OCI-LY7 (cell line): ENCODE measurements around the gene MACC1. TPM values are rescaled to one million over a fixed set of nuclear protein-coding genes. Genes with fewer than 3 reads are reported as not detected.

Experiments used
- BruUV-seq: library from RNA; stranded (reverse); fragments of 400-500 nt; replicated peaks from 2 replicates; lab custom pipeline; 2021; lab: Mats Ljungman, UMichigan
- CTCF ChIA-PET: fragments of 300-600 bp; sonication (Branson Sonifier 250); formaldehyde crosslinking; loops from one replicate; lab custom pipeline; 2022; ENCODE audit warnings: antibody characterized with exemption; ENCODE audit not compliant: unreplicated experiment; lab: Charles Lee
- POLR2A ChIA-PET: fragments of 300-600 bp; sonication (Branson Sonifier 250); formaldehyde crosslinking; loops from one replicate; lab custom pipeline; 2022; ENCODE audit warnings: antibody characterized with exemption; lab: Charles Lee
- DNase-seq: peaks from one replicate; pipeline ENCODE4 v3.0.0-alpha.2; 2015; ENCODE audit warnings: low spot score
- H2AFZ ChIP-seq: fragments of 200-600 bp; sonication (generic), shearing (Covaris generic); 2 replicates; pipeline ENCODE4 v1.6.1; 2014; ENCODE audit warnings: mild to moderate bottlenecking, antibody characterized with exemption, low read length, moderate library complexity
- H3K27ac ChIP-seq: fragments of 200-600 bp; sonication (generic); 2 replicates; pipeline ENCODE4 v1.5.1; 2014; ENCODE audit warnings: mixed run types, low read depth, mild to moderate bottlenecking, moderate library complexity, low read length, inconsistent platforms; ENCODE audit not compliant: poor library complexity, severe bottlenecking
- H3K36me3 ChIP-seq: fragments of 200-600 bp; sonication (generic); 2 replicates; pipeline ENCODE4 v1.6.1; 2014; ENCODE audit warnings: mild to moderate bottlenecking, antibody characterized with exemption, low read length, moderate library complexity, mixed read lengths; ENCODE audit not compliant: insufficient read depth
- H3K4me1 ChIP-seq: fragments of 200-600 bp; sonication (generic); 2 replicates; pipeline ENCODE4 v1.5.1; 2014; ENCODE audit warnings: mild to moderate bottlenecking, low read length; ENCODE audit not compliant: insufficient read depth, poor library complexity, severe bottlenecking
- H3K4me2 ChIP-seq: fragments of 200-600 bp; sonication (generic); 2 replicates; pipeline ENCODE4 v1.6.1; 2014; ENCODE audit warnings: mild to moderate bottlenecking, low read length
- H3K4me3 ChIP-seq: fragments of 200-600 bp; sonication (generic); 2 replicates; pipeline ENCODE4 v1.5.1; 2014; ENCODE audit warnings: mild to moderate bottlenecking, low read depth, low read length; ENCODE audit not compliant: poor library complexity, severe bottlenecking
- H3K79me2 ChIP-seq: fragments of 200-600 bp; sonication (generic); 2 replicates; pipeline ENCODE4 v1.6.1; 2016; ENCODE audit warnings: low read depth, mild to moderate bottlenecking, low read length, moderate library complexity, mixed read lengths; ENCODE audit not compliant: insufficient read depth
- H3K9me2 ChIP-seq: fragments of 200-600 bp; sonication (generic); 2 replicates; pipeline ENCODE4 v1.6.1; 2016; ENCODE audit warnings: mild to moderate bottlenecking, low read length, mixed read lengths; ENCODE audit not compliant: insufficient read depth
- H3K9me3 ChIP-seq: fragments of 200-600 bp; sonication (generic); 2 replicates; pipeline ENCODE4 v1.6.1; 2014; ENCODE audit warnings: mild to moderate bottlenecking, mixed run types, low read length, mixed read lengths
- H4K20me1 ChIP-seq: fragments of 200-600 bp; sonication (generic); 2 replicates; pipeline ENCODE4 v1.6.1; 2014; ENCODE audit warnings: mild to moderate bottlenecking, antibody characterized with exemption, low read length, moderate library complexity, mixed read lengths; ENCODE audit not compliant: insufficient read depth
- EZH2phosphoT487 ChIP-seq: fragments of 200-600 bp; sonication (generic); IDR thresholded peaks from 2 replicates; pipeline ENCODE4 v1.6.1; 2018; ENCODE audit warnings: low read depth, borderline replicate concordance, mild to moderate bottlenecking, mixed run types, antibody characterized with exemption, low read length, moderate library complexity, mixed read lengths
- intact Hi-C: fragments of 100-400 bp; cut with micrococcal nuclease; formaldehyde crosslinking; loops from one replicate; pipeline ENCODE4 v1.10.0; 2022; ENCODE audit not compliant: unreplicated experiment
- total RNA-seq, 2 experiments: library from RNA; depleted of rRNA in 1 of 2; stranded (reverse); fragments of >200 nt in 1 of 2; shearing (Covaris generic) in 1 of 2; gene quantifications; 2 replicates each; pipeline ENCODE4 v1.2.3, GENCODE V29; 2014 to 2022
- TF ChIP-seq, protein P1 (sequence below): fragments of 200-600 bp; sonication (generic); conservative IDR thresholded peaks from 2 replicates; pipeline ENCODE4 v1.5.1; 2014; ENCODE audit warnings: mild to moderate bottlenecking, antibody characterized with exemption, low read length, moderate library complexity, mixed read lengths

The MACC1 gene
- total RNA-seq, 2 experiments from 2014 or later = 5.0 to 11.1 TPM

DNA sequence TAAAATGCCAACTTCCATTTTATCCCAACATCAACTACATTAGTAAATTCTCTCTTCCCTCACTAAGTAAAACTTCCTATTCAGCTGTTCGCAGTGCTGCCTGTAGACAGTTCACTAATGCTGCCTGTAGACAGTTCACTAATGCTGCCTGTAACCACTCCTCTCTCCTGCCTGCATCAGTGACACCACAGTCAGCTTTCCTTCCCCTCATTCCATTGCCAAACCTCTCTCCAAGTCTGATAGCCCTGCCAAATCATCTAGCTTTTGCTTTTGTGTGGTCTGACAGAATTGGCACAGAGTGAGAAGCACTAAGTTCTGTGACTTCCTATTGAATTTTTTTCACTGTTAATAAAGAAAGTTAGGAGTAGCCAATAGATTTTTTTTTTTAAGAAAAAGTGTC lies 43.0 kb upstream of the MACC1 start:
- H3K9me2 ChIP-seq = no peaks in the 10 kb centered on the region
- H3K79me2 ChIP-seq = no peaks in the 10 kb centered on the region
- no peak for DNase-seq
- no TSS peak for BruUV-seq
- ChIA-PET CTCF (no interaction called here), POLR2A (interaction anchor here (0.8 kb wide), 1 partner anchor 14 kb away, joined by 4 read pairs; no protein-coding TSS in a partner anchor)
- H2AFZ ChIP-seq = no peak overlapping the region
- no peaks in the 10 kb centered on the region for H3K36me3 ChIP-seq
- no peak overlapping the region for H3K27ac ChIP-seq
- intact Hi-C loops = no loop called here
- no peak for TF ChIP-seq EZH2phosphoT487
- TF ChIP-seq, protein P1, sequence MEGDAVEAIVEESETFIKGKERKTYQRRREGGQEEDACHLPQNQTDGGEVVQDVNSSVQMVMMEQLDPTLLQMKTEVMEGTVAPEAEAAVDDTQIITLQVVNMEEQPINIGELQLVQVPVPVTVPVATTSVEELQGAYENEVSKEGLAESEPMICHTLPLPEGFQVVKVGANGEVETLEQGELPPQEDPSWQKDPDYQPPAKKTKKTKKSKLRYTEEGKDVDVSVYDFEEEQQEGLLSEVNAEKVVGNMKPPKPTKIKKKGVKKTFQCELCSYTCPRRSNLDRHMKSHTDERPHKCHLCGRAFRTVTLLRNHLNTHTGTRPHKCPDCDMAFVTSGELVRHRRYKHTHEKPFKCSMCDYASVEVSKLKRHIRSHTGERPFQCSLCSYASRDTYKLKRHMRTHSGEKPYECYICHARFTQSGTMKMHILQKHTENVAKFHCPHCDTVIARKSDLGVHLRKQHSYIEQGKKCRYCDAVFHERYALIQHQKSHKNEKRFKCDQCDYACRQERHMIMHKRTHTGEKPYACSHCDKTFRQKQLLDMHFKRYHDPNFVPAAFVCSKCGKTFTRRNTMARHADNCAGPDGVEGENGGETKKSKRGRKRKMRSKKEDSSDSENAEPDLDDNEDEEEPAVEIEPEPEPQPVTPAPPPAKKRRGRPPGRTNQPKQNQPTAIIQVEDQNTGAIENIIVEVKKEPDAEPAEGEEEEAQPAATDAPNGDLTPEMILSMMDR = no peak
- H3K4me3 ChIP-seq = no peak overlapping the region
- no peaks in the 10 kb centered on the region for H3K4me1 ChIP-seq
- no peaks in the 10 kb centered on the region for H4K20me1 ChIP-seq
- H3K9me3 ChIP-seq = no peaks in the 10 kb centered on the region
- H3K4me2 ChIP-seq = no peak overlapping the region

DNA sequence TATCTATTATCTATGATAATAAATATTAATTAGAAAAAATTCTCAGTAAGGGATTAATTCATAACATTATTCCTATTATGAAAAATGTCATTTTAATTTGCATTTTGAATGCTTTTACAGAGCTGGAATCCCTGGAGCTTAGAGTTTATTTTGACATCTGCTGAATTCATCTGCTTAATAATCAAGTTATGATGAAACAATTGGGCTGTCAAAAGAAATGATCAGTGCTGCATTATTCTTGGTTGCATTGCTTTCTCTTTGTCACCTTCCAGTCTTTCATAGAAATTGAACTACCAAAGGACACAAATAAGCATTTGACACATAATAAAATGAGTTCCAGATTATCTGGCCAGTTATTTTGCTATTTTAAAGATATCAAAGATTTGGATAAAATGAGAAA lies 40.0 kb upstream of the MACC1 start:
- BruUV-seq = no TSS peak
- H3K4me1 ChIP-seq = no peaks in the 10 kb centered on the region
- CTCF ChIA-PET = no interaction called here
- POLR2A ChIA-PET = interaction anchor here (0.5 to 1.4 kb wide), 3 partner anchors 10 to 206 kb away, joined by 3 to 7 read pairs (median 4); no protein-coding TSS in a partner anchor
- DNase-seq = no peak
- no peak overlapping the region for H3K4me2 ChIP-seq
- no peaks in the 10 kb centered on the region for H3K9me3 ChIP-seq
- no peak overlapping the region for H2AFZ ChIP-seq
- intact Hi-C loops = no loop called here
- H3K79me2 ChIP-seq = no peaks in the 10 kb centered on the region
- no peaks in the 10 kb centered on the region for H4K20me1 ChIP-seq
- H3K27ac ChIP-seq = no peak overlapping the region
- H3K36me3 ChIP-seq = no peaks in the 10 kb centered on the region
- TF ChIP-seq EZH2phosphoT487 = no peak
- TF ChIP-seq, protein P1 = no peak
- no peak overlapping the region for H3K4me3 ChIP-seq
- no peaks in the 10 kb centered on the region for H3K9me2 ChIP-seq

DNA sequence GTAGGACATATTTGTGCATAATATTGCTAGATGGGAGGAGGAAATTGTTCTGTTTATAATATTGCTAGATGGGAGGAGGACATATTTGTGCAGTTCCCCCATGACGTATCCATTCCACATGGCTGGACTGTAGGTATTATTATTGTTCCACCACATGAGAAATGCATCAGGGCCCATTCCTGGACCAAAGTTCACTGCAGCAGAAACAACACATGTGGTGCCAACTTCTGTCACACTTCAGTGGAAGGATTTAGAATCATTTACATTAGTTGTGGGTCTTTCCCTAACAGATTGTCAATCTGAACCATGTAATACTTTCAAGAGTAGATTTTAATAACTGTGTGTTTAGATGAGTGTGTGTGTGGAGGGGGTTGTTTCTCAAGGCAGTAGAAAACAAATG lies 32.7 kb upstream of the MACC1 start:
- no peak overlapping the region for H3K4me3 ChIP-seq
- intact Hi-C loops = no loop called here
- BruUV-seq = no TSS peak
- no peaks in the 10 kb centered on the region for H4K20me1 ChIP-seq
- H3K9me2 ChIP-seq = no peaks in the 10 kb centered on the region
- POLR2A ChIA-PET = interaction anchor here (1.2 kb wide), 1 partner anchor 12 kb away, joined by 3 read pairs; no protein-coding TSS in a partner anchor
- no peaks in the 10 kb centered on the region for H3K36me3 ChIP-seq
- CTCF ChIA-PET = no interaction called here
- no peaks in the 10 kb centered on the region for H3K79me2 ChIP-seq
- H2AFZ ChIP-seq = no peak overlapping the region
- TF ChIP-seq, protein P1 = no peak
- TF ChIP-seq EZH2phosphoT487 = no peak
- H3K4me1 ChIP-seq = no peaks in the 10 kb centered on the region
- no peak overlapping the region for H3K27ac ChIP-seq
- H3K4me2 ChIP-seq = no peak overlapping the region
- DNase-seq = no peak
- no peaks in the 10 kb centered on the region for H3K9me3 ChIP-seq
